Measurements from ENCODE around the gene MAPK12.

Gene MAPK12

DNA sequence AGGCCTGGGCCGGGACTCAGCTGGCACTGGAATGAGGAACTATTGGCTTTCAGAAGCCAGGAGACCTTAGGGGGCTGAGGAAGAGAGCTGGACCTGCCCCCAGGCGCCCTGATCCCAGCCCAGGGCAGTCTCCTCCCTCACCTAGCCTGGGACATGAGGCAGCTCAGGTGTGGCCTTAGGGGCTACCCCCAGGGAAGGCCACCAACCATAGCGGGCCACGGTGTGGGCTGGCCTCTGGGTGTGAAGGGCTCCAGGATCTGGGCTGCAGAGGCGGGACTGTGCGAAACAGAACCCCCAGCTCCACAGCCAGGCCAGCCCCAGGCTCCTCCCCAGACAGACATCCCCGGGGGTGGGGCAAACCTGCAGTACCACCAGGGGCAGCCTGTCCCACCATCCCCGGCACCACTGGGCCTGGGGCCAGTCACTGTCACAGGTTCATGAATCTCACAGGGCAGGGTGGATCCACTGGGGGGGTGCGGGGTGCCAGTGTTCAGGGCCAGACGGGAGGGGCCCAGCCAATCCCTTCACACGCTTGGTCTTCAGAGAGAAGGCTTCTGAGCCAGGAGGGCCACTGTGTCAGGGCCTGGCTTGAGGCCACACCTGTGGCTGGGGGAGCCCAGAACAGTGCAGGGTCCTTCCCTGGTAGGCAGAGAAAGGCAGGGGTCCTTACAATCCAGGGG, 42.5 kb upstream of the MAPK12 start:
- no peak overlapping the region for H3K4me3 ChIP-seq (replicated peaks; ENCODE audit: low read depth, low read length)
- TF ChIP-seq, protein P1, sequence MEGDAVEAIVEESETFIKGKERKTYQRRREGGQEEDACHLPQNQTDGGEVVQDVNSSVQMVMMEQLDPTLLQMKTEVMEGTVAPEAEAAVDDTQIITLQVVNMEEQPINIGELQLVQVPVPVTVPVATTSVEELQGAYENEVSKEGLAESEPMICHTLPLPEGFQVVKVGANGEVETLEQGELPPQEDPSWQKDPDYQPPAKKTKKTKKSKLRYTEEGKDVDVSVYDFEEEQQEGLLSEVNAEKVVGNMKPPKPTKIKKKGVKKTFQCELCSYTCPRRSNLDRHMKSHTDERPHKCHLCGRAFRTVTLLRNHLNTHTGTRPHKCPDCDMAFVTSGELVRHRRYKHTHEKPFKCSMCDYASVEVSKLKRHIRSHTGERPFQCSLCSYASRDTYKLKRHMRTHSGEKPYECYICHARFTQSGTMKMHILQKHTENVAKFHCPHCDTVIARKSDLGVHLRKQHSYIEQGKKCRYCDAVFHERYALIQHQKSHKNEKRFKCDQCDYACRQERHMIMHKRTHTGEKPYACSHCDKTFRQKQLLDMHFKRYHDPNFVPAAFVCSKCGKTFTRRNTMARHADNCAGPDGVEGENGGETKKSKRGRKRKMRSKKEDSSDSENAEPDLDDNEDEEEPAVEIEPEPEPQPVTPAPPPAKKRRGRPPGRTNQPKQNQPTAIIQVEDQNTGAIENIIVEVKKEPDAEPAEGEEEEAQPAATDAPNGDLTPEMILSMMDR (IDR thresholded peaks at IDR 0.05; ENCODE audit: low read length, missing control alignments), result no peak
- no peak for DNase-seq (ENCODE audit: low read depth)

DNA sequence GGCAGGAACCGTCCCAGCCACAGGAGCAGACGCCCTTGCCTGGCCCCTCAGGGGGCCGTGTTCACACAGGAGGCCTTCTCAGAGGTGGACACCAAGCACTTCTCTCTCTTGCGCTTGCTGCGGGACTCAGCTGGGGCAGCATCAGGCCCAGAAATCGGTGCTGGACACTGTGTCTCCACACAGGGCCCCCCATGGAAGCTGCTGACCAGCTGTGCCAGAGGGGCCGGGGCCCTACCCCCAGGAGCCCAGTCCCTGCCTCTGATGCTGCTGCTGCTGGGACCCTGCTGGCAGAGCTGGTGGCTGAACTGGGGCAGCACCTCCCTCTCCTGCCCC, 42.0 kb upstream of the MAPK12 start:
- H3K4me3 ChIP-seq (replicated peaks; ENCODE audit: low read depth, low read length), result no peak overlapping the region
- no peak for DNase-seq (ENCODE audit: low read depth)
- TF ChIP-seq, protein P1 (IDR thresholded peaks at IDR 0.05; ENCODE audit: low read length, missing control alignments), result no peak

- no peak overlapping the region for H3K4me3 ChIP-seq (replicated peaks; ENCODE audit: low read depth, low read length)
- no peak for DNase-seq (ENCODE audit: low read depth)
Observed at GRCh38 chr22:50302564-50302963, 41.1 kb upstream of the MAPK12 start.

DNA sequence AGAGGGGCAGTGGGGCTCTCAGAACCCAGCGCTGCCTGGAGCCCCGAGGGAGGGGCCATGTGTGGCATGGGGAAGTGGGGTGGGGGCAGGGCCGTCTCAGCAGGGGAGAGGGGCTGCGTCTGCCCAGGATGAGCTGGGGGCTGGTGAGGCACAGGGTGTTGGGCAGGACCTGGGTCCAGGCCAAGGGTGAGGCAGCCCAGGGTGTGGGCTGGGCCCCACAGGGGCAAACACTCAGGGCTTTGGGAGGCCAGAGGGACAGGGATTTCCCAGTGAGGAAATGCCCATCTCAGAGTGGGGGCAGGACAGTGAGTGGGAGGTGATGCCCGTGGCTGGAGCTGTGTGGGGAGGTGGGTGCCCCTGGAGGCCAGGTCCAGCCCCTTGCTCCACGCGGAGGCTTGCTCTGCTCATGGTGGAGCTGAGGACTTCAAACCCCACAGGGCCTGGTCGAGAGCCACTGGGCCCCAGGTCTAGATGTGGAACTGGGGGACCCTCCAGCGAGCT, 40.6 kb upstream of the MAPK12 start:
- H3K4me3 ChIP-seq (replicated peaks; ENCODE audit: low read depth, low read length), result peak overlapping the region; percentile 7
- DNase-seq (ENCODE audit: low read depth), result peak; percentile 29
- TF ChIP-seq, protein P1 (IDR thresholded peaks at IDR 0.05; ENCODE audit: low read length, missing control alignments), result no peak

More at GRCh38 chr22:50302564-50302963, 41.1 kb upstream of the MAPK12 start:
- TF ChIP-seq, protein P1 (IDR thresholded peaks at IDR 0.05; ENCODE audit: low read length, missing control alignments), result no peak

- TF ChIP-seq, protein P1 (IDR thresholded peaks at IDR 0.05; ENCODE audit: low read length, missing control alignments), result no peak
- peak overlapping the region; percentile 7 for H3K4me3 ChIP-seq (replicated peaks; ENCODE audit: low read depth, low read length)
- DNase-seq (ENCODE audit: low read depth), result no peak
Observed at GRCh38 chr22:50301581-50301991, 40.1 kb upstream of the MAPK12 start.

DNA sequence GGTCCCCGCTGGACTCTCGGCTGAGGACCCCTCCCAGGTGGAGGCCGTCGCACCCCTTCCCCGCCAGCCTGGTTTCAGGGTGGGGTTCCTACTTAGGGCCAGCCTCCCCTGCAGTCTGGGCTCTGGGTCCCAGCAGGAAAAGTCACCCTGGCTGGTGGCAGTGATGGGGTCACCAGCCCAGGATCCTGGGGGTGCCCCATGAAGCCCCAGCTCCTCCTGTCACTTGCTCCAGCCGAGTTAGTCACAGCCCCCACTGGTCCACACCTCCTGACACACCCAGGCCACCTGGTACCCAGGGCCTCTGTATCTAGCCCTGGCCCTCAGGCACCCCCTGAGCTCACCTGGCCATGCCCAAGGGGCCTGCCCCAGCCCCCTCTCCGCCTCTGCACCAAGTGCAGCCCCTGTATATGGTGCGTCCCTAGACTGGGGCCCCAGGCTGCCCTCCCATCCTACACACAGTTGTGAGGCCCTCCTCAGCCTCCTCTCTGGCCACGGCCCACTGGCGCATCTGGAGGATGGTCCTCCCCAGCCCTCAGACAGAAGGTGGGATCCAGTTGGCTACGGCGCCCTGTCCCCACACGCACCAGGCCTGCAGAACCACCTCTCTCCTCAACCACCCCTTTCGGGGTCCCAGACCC, 39.3 kb upstream of the MAPK12 start:
- DNase-seq (ENCODE audit: low read depth), result no peak
- H3K4me3 ChIP-seq (replicated peaks; ENCODE audit: low read depth, low read length), result no peak overlapping the region
- TF ChIP-seq, protein P1 (IDR thresholded peaks at IDR 0.05; ENCODE audit: low read length, missing control alignments), result no peak
